Stimulated activated CD8-positive, alpha-beta memory T cell treated with anti-CD3 and anti-CD28 coated beads, Interleukin-15, amount 100 ng/mL, for 48 hours (primary cell): Measurements from ENCODE around the gene CLSTN2.

Experiments
- DNase-seq, 2 donors: peaks; one replicate each; pipeline ENCODE4 v3.0.0-alpha.2; 2020; ENCODE audit warnings: low read depth in 2 of 2

The CLSTN2 gene

GRCh38 chr3:140187028-140187427, 252.0 kb downstream of the CLSTN2 start:
- no peak for DNase-seq

GRCh38 chr3:140187656-140188221, 252.8 kb downstream of the CLSTN2 start:
- DNase-seq = no peak

- no peak for DNase-seq
Observed at GRCh38 chr3:140188285-140188684, 253.3 kb downstream of the CLSTN2 start.

- DNase-seq = no peak
Observed at GRCh38 chr3:140189267-140189666, 254.3 kb downstream of the CLSTN2 start.

GRCh38 chr3:140189976-140190375, 255.0 kb downstream of the CLSTN2 start:
- DNase-seq = no peak

GRCh38 chr3:140196970-140197369, 262.0 kb downstream of the CLSTN2 start:
- DNase-seq = no peak

GRCh38 chr3:140198242-140198641, 263.3 kb downstream of the CLSTN2 start:
- no peak for DNase-seq

- no peak for DNase-seq
Observed at GRCh38 chr3:140199008-140199407, 264.0 kb downstream of the CLSTN2 start.

- no peak for DNase-seq
Observed at GRCh38 chr3:140199743-140200142, 264.8 kb downstream of the CLSTN2 start.

GRCh38 chr3:140203510-140203909, 268.5 kb downstream of the CLSTN2 start:
- no peak for DNase-seq

GRCh38 chr3:140204271-140204984, 269.4 kb downstream of the CLSTN2 start:
- no peak for DNase-seq

GRCh38 chr3:140205598-140205997, 270.6 kb downstream of the CLSTN2 start:
- no peak for DNase-seq

GRCh38 chr3:140206196-140207040, 271.4 kb downstream of the CLSTN2 start:
- no peak for DNase-seq

- DNase-seq = no peak
Observed at GRCh38 chr3:140207541-140207940, 272.6 kb downstream of the CLSTN2 start.

- DNase-seq = no peak
Observed at GRCh38 chr3:140216249-140216648, 281.3 kb downstream of the CLSTN2 start.

GRCh38 chr3:140219291-140219690, 284.3 kb downstream of the CLSTN2 start:
- DNase-seq = no peak

GRCh38 chr3:140219923-140220452, 285.0 kb downstream of the CLSTN2 start:
- no peak for DNase-seq

- no peak for DNase-seq
Observed at GRCh38 chr3:140223197-140223596, 288.2 kb downstream of the CLSTN2 start.

- DNase-seq = no peak
Observed at GRCh38 chr3:140223631-140224030, 288.6 kb downstream of the CLSTN2 start.

GRCh38 chr3:140224307-140224706, 289.3 kb downstream of the CLSTN2 start:
- DNase-seq = no peak

GRCh38 chr3:140225996-140226395, 291.0 kb downstream of the CLSTN2 start:
- DNase-seq = no peak

GRCh38 chr3:140233702-140234101, 298.7 kb downstream of the CLSTN2 start:
- no peak for DNase-seq

GRCh38 chr3:140234256-140234655, 299.3 kb downstream of the CLSTN2 start:
- DNase-seq = no peak
